PC-3 (cell line): Measurements from ENCODE around the gene AKAP6. TPM values are rescaled to one million over a fixed set of nuclear protein-coding genes. Genes with fewer than 3 reads are reported as not detected.

ENCODE experiments used
- ATAC-seq: fragments of 200-7000 bp; cut with Tn5 transposase; 2 replicates; pipeline ENCODE4 v1.9.1; 2020; ENCODE audit warnings: mild to moderate bottlenecking, moderate library complexity
- BruUV-seq: library from RNA; stranded (reverse); fragments of 400-500 nt; replicated peaks from 2 replicates; lab custom pipeline; 2021; lab: Mats Ljungman, UMichigan
- CTCF ChIA-PET: fragments of 300-600 bp; sonication (Branson Sonifier 250); formaldehyde crosslinking; loops from one replicate; lab custom pipeline; 2022; ENCODE audit warnings: antibody characterized with exemption; lab: Charles Lee
- POLR2A ChIA-PET: fragments of 300-600 bp; sonication (Branson Sonifier 250); formaldehyde crosslinking; loops from one replicate; lab custom pipeline; 2022; ENCODE audit warnings: antibody characterized with exemption; ENCODE audit not compliant: unreplicated experiment; lab: Charles Lee
- DNase-seq: peaks from one replicate; pipeline ENCODE4 v3.0.0-alpha.2; 2015
- H2AFZ ChIP-seq: fragments of 300-600 bp; sonication (generic); 2 replicates; pipeline ENCODE4 v1.6.0; 2016; ENCODE audit warnings: antibody characterized with exemption, low read length
- H3F3A ChIP-seq: fragments of 300-600 bp; sonication (generic); one replicate; pipeline ENCODE4 v1.6.0; 2017; ENCODE audit warnings: antibody characterized with exemption, low read length, control low read depth, mild to moderate bottlenecking; ENCODE audit not compliant: unreplicated experiment
- H3K27ac ChIP-seq: fragments of 300-600 bp; sonication (generic); 2 replicates; pipeline ENCODE4 v1.5.1; 2016; ENCODE audit warnings: mild to moderate bottlenecking, low read length
- H3K27me3 ChIP-seq: fragments of 300-600 bp; sonication (generic); 2 replicates; pipeline ENCODE4 v1.6.1; 2016; ENCODE audit warnings: low read length, mixed read lengths
- H3K36me3 ChIP-seq: fragments of 300-600 bp; sonication (generic); 2 replicates; pipeline ENCODE4 v1.6.1; 2016; ENCODE audit warnings: low read depth, mixed run types, low read length, mixed read lengths
- H3K4me1 ChIP-seq: fragments of 300-600 bp; sonication (generic); 2 replicates; pipeline ENCODE4 v1.5.1; 2016; ENCODE audit warnings: low read length; ENCODE audit not compliant: insufficient read depth
- H3K4me2 ChIP-seq: fragments of 300-600 bp; sonication (generic); 2 replicates; pipeline ENCODE4 v1.6.0; 2016; ENCODE audit warnings: low read length
- H3K4me3 ChIP-seq: fragments of 300-600 bp; sonication (generic); 2 replicates; pipeline ENCODE4 v1.5.1; 2016; ENCODE audit warnings: mild to moderate bottlenecking, low read length, mixed read lengths
- H3K79me2 ChIP-seq: fragments of 300-600 bp; sonication (generic); 2 replicates; pipeline ENCODE4 v1.6.1; 2017; ENCODE audit warnings: low read length, mixed read lengths
- H3K9ac ChIP-seq: fragments of 300-600 bp; sonication (generic); 2 replicates; pipeline ENCODE4 v1.6.0; 2016; ENCODE audit warnings: mild to moderate bottlenecking, low read length
- H3K9me2 ChIP-seq: fragments of 300-600 bp; sonication (generic); replicated peaks from 2 replicates; pipeline ENCODE4 v1.6.1; 2016; ENCODE audit warnings: mixed run types, low read length, mixed read lengths
- H3K9me3 ChIP-seq: fragments of 300-600 bp; sonication (generic); 2 replicates; pipeline ENCODE4 v1.6.1; 2016; ENCODE audit warnings: low read length, mixed read lengths
- H4K20me1 ChIP-seq: fragments of 300-600 bp; sonication (generic); 2 replicates; pipeline ENCODE4 v1.6.1; 2016; ENCODE audit warnings: low read length, mixed read lengths
- CTCF ChIP-seq: fragments of 300-600 bp; sonication (generic); conservative IDR thresholded peaks from 2 replicates; pipeline ENCODE4 v1.5.1; 2017; ENCODE audit warnings: antibody characterized with exemption, low read depth, mild to moderate bottlenecking, low read length
- EZH2 ChIP-seq: fragments of 300-600 bp; sonication (generic); IDR thresholded peaks from one replicate; pipeline ENCODE4 v1.6.1; 2017; ENCODE audit warnings: antibody characterized with exemption, mild to moderate bottlenecking, low read length; ENCODE audit not compliant: unreplicated experiment
- EZH2phosphoT487 ChIP-seq: fragments of 300-600 bp; sonication (generic); IDR thresholded peaks from 2 replicates; pipeline ENCODE4 v1.6.1; 2018; ENCODE audit warnings: mild to moderate bottlenecking, antibody characterized with exemption, low read length, borderline replicate concordance
- intact Hi-C: fragments of 100-400 bp; cut with micrococcal nuclease; formaldehyde crosslinking; loops from 2 replicates; pipeline ENCODE4 v1.9.0; 2023
- total RNA-seq: library from RNA; depleted of rRNA; stranded (reverse); fragments of >200 nt; gene quantifications from 2 replicates; pipeline ENCODE4 v1.2.3, GENCODE V29; 2014

AKAP6 gene
- total RNA-seq, 1 experiment from 2014 or later, result 1.5 TPM

- CTCF ChIA-PET, result no interaction called here
- ATAC-seq (no peak), DNase-seq (no peak)
- Histone ChIP-seq H3K27me3 (no peaks in the 10 kb centered on the region), H3K36me3 (no peaks in the 10 kb centered on the region), H3K4me1 (no peaks in the 10 kb centered on the region), H3K4me2 (no peak overlapping the region), H3K27ac (no peak overlapping the region), H3F3A (no peaks in the 10 kb centered on the region), H3K9me2 (no peaks in the 10 kb centered on the region), H3K9ac (no peak overlapping the region), H4K20me1 (no peaks in the 10 kb centered on the region), H3K4me3 (no peak overlapping the region), H2AFZ (no peak overlapping the region), H3K79me2 (no peaks in the 10 kb centered on the region), H3K9me3 (no peaks in the 10 kb centered on the region)
- TF ChIP-seq EZH2phosphoT487 (no peak), CTCF (no peak), EZH2 (no peak)
- POLR2A ChIA-PET, result interaction anchor here (0.5 kb wide), 1 partner anchor 254 kb away, joined by 3 read pairs; no protein-coding TSS in a partner anchor
- intact Hi-C loops, result loop anchor here (10.0 kb wide), 2 partner anchors 1081 to 1921 kb away; no protein-coding TSS in a partner anchor
- BruUV-seq, result no TSS peak
These were observed 245.2 kb downstream of the AKAP6 start for GRCh38 chr14:32574269-32574668.

- Histone ChIP-seq H2AFZ (no peak overlapping the region), H3K4me2 (peak overlapping the region; percentile 19; the same call in 1 of the 2 replicates), H3K4me1 (no peaks in the 10 kb centered on the region), H3K9ac (no peak overlapping the region), H4K20me1 (no peaks in the 10 kb centered on the region), H3K9me2 (no peaks in the 10 kb centered on the region), H3K27me3 (no peaks in the 10 kb centered on the region), H3K36me3 (no peaks in the 10 kb centered on the region), H3K79me2 (no peaks in the 10 kb centered on the region), H3K9me3 (no peaks in the 10 kb centered on the region), H3F3A (no peaks in the 10 kb centered on the region), H3K4me3 (no peak overlapping the region), H3K27ac (no peak overlapping the region)
- BruUV-seq, result no TSS peak
- peak; percentile 75 for DNase-seq
- ChIA-PET POLR2A (no interaction called here), CTCF (interaction anchor here (0.6 kb wide), 1 partner anchor 1274 kb away, joined by 3 read pairs; no protein-coding TSS in a partner anchor)
- intact Hi-C loops, result loop anchor here (1.0 to 10.0 kb wide), 9 partner anchors 422 to 1919 kb away; no protein-coding TSS in a partner anchor
- ATAC-seq, result peak; percentile 95
- TF ChIP-seq EZH2phosphoT487 (no peak), CTCF (peak; percentile 96), EZH2 (no peak)
These were observed 247.1 kb downstream of the AKAP6 start for GRCh38 chr14:32576088-32576795.

- H3K4me3 ChIP-seq, result no peak overlapping the region
- ATAC-seq (no peak), DNase-seq (no peak)
- H3K79me2 ChIP-seq, result no peaks in the 10 kb centered on the region
- no TSS peak for BruUV-seq
- H3K27me3 ChIP-seq, result no peaks in the 10 kb centered on the region
- H3K4me1 ChIP-seq, result no peaks in the 10 kb centered on the region
- POLR2A ChIA-PET, result no interaction called here
- intact Hi-C loops, result loop anchor here (1.0 to 10.0 kb wide), 9 partner anchors 421 to 1918 kb away; no protein-coding TSS in a partner anchor
- no peak overlapping the region for H3K9ac ChIP-seq
- no peak overlapping the region for H3K27ac ChIP-seq
- H3K4me2 ChIP-seq, result no peak overlapping the region
- no peaks in the 10 kb centered on the region for H3F3A ChIP-seq
- no peaks in the 10 kb centered on the region for H4K20me1 ChIP-seq
- H3K9me2 ChIP-seq, result no peaks in the 10 kb centered on the region
- H2AFZ ChIP-seq, result no peak overlapping the region
- no peak for TF ChIP-seq CTCF
- TF ChIP-seq EZH2, result no peak
- no peak for TF ChIP-seq EZH2phosphoT487
- CTCF ChIA-PET, result interaction anchor here (0.6 kb wide), 1 partner anchor 1091 kb away, joined by 3 read pairs; no protein-coding TSS in a partner anchor
- H3K9me3 ChIP-seq, result no peaks in the 10 kb centered on the region
- H3K36me3 ChIP-seq, result no peaks in the 10 kb centered on the region
These were observed 247.9 kb downstream of the AKAP6 start for GRCh38 chr14:32576977-32577376.
